HEK293 (cell line): ENCODE measurements around the gene MYO1D.

ENCODE experiments used
- CTCF ChIA-PET: fragments of 350-600 bp; formaldehyde crosslinking; extraction: SDS; loops from one replicate; lab custom pipeline; 2021; ENCODE audit warnings: antibody characterized with exemption; lab: Yijun Ruan, JAX
- POLR2A ChIA-PET: fragments of 300-600 bp; formaldehyde crosslinking; extraction: SDS; loops from one replicate; lab custom pipeline; 2020; ENCODE audit warnings: antibody characterized with exemption, inconsistent platforms; lab: Yijun Ruan, JAX
- H3K27ac ChIP-seq: fragments of 200-500 bp; sonication (Bioruptor generic); 2 replicates; pipeline ENCODE4 v1.5.1; 2014; ENCODE audit warnings: low read depth, low read length, control low read depth, inconsistent platforms; ENCODE audit errors: extremely low read depth
- H3K36me3 ChIP-seq, 2 experiments: fragments of 200-500 bp in 1 of 2; sonication (Bioruptor generic) in 1 of 2; 1 replicate in 1 of 2; 2 replicates in 1 of 2; pipeline ENCODE4 v1.5.1; 2014 to 2017; ENCODE audit warnings: inconsistent platforms in 2 of 2, low read length in 2 of 2; ENCODE audit not compliant: control insufficient read depth in 2 of 2, insufficient read depth in 1 of 2
- H3K4me1 ChIP-seq: fragments of 200-500 bp; sonication (Bioruptor generic); 2 replicates; pipeline ENCODE4 v1.5.1; 2014; ENCODE audit warnings: mild to moderate bottlenecking, low read length, inconsistent platforms; ENCODE audit not compliant: control insufficient read depth, insufficient read depth
- H3K4me3 ChIP-seq: 2 replicates; pipeline ENCODE4 v1.5.1; 2011; ENCODE audit warnings: low read depth, mild to moderate bottlenecking, control low read depth, low read length, moderate library complexity
- H3K9me3 ChIP-seq: fragments of 200-500 bp; sonication (Bioruptor generic); 2 replicates; pipeline ENCODE4 v1.5.1; 2014; ENCODE audit warnings: low read depth, low read length, inconsistent platforms; ENCODE audit not compliant: control insufficient read depth, insufficient read depth
- GFI1B ChIP-seq: fragments of 450-650 bp; formaldehyde crosslinking; IDR thresholded peaks from 2 replicates; pipeline ENCODE4 v1.5.1; 2016; ENCODE audit warnings: missing biosample characterization, missing genetic modification characterization
- GLI4 ChIP-seq: fragments of 450-650 bp; formaldehyde crosslinking; IDR thresholded peaks from 2 replicates; pipeline ENCODE4 v1.5.1; 2016; ENCODE audit warnings: missing biosample characterization, missing genetic modification characterization
- HOXD13 ChIP-seq: sonication (generic); formaldehyde crosslinking; IDR thresholded peaks from 2 replicates; pipeline ENCODE4 v1.8.0; 2022; ENCODE audit warnings: missing genetic modification reagents, borderline replicate concordance
- KLF16 ChIP-seq: fragments of 450-650 bp; formaldehyde crosslinking; IDR thresholded peaks from 2 replicates; pipeline ENCODE4 v1.5.1; 2017; ENCODE audit warnings: missing biosample characterization, missing genetic modification characterization
- SP7 ChIP-seq: fragments of 450-650 bp; formaldehyde crosslinking; IDR thresholded peaks from 2 replicates; pipeline ENCODE4 v1.5.1; 2016; ENCODE audit warnings: missing biosample characterization, missing genetic modification characterization
- ZBTB17 ChIP-seq: fragments of 450-650 bp; formaldehyde crosslinking; IDR thresholded peaks from 2 replicates; pipeline ENCODE4 v1.5.1; 2016; ENCODE audit warnings: missing biosample characterization, missing genetic modification characterization
- ZIC2 ChIP-seq: fragments of 450-650 bp; formaldehyde crosslinking; IDR thresholded peaks from 2 replicates; pipeline ENCODE4 v1.5.1; 2016; ENCODE audit warnings: missing biosample characterization, missing genetic modification characterization
- ZNF148 ChIP-seq: fragments of 450-650 bp; formaldehyde crosslinking; IDR thresholded peaks from 2 replicates; pipeline ENCODE4 v1.5.0; 2017; ENCODE audit warnings: missing biosample characterization, missing genetic modification characterization, borderline replicate concordance
- ZNF214 ChIP-seq: fragments of 450-650 bp; formaldehyde crosslinking; IDR thresholded peaks from 2 replicates; pipeline ENCODE4 v1.5.1; 2017; ENCODE audit warnings: missing biosample characterization, mild to moderate bottlenecking, missing genetic modification characterization, borderline replicate concordance
- ZNF366 ChIP-seq: fragments of 450-650 bp; formaldehyde crosslinking; conservative IDR thresholded peaks from 2 replicates; pipeline ENCODE4 v1.5.1; 2016; ENCODE audit warnings: missing biosample characterization, missing genetic modification characterization
- ZNF391 ChIP-seq: fragments of 450-650 bp; formaldehyde crosslinking; IDR thresholded peaks from 2 replicates; pipeline ENCODE4 v1.5.1; 2016; ENCODE audit warnings: low read depth, missing biosample characterization, missing genetic modification characterization, borderline replicate concordance
- ZNF658 ChIP-seq: fragments of 450-650 bp; formaldehyde crosslinking; IDR thresholded peaks from 2 replicates; pipeline ENCODE4; 2016; ENCODE audit warnings: missing biosample characterization, missing genetic modification characterization

Gene MYO1D

GRCh38 chr17:32629563-32630190 is 247.2 kb downstream of the MYO1D start (continued):
- TF ChIP-seq GLI4 (tag by site-specific recombination) (no peak), GFI1B (tag by site-specific recombination) (no peak)

- TF ChIP-seq ZIC2 (tag by site-specific recombination) (no peak), ZNF214 (tag by site-specific recombination) (no peak), ZNF148 (tag by site-specific recombination) (no peak), HOXD13 (CRISPR knock-in tag) (no peak), ZNF366 (no peak)
These were observed 248.5 kb downstream of the MYO1D start for GRCh38 chr17:32628271-32629044.

GRCh38 chr17:32627239-32627996 is 249.5 kb downstream of the MYO1D start:
- ChIA-PET POLR2A (no interaction called here), CTCF (interaction anchor here (0.5 to 2.1 kb wide), 3 partner anchors 32 to 184 kb away, joined by 5 to 7 read pairs (median 5); no protein-coding TSS in a partner anchor)
- no peaks in the 10 kb centered on the region for H3K9me3 ChIP-seq
- no peak overlapping the region for H3K4me3 ChIP-seq
- H3K36me3 ChIP-seq = no peaks in the 10 kb centered on the region
- peak; percentile 53; the same call in 1 of the 2 replicates for TF ChIP-seq SP7 (tag by site-specific recombination)
- TF ChIP-seq ZNF658 (tag by site-specific recombination) = no peak
- TF ChIP-seq, all 188 proteins: peak for 1
- Histone ChIP-seq H3K27ac (no peak overlapping the region), H3K4me1 (peaks cover 12% of the 10 kb centered on the region)

More at GRCh38 chr17:32628271-32629044, 248.5 kb downstream of the MYO1D start:
- Histone ChIP-seq H3K4me3 (no peak overlapping the region), H3K4me1 (peaks cover 8% of the 10 kb centered on the region; the same call in 1 of the 2 replicates), H3K36me3 (no peaks in the 10 kb centered on the region), H3K27ac (no peak overlapping the region), H3K9me3 (no peaks in the 10 kb centered on the region)
- POLR2A ChIA-PET = no interaction called here
- CTCF ChIA-PET = interaction anchor here (0.6 to 0.7 kb wide), 2 partner anchors 166 to 193 kb away, joined by 3 to 4 read pairs; no protein-coding TSS in a partner anchor

- Histone ChIP-seq H3K36me3 (no peaks in the 10 kb centered on the region), H3K27ac (no peak overlapping the region), H3K4me3 (no peak overlapping the region), H3K4me1 (peaks cover 14% of the 10 kb centered on the region), H3K9me3 (no peaks in the 10 kb centered on the region)
- ChIA-PET POLR2A (no interaction called here), CTCF (interaction anchor here (1.0 to 2.1 kb wide), 2 partner anchors 33 to 183 kb away, joined by 5 to 7 read pairs; no protein-coding TSS in a partner anchor)
- TF ChIP-seq ZBTB17 (tag by site-specific recombination) (no peak), ZNF391 (tag by site-specific recombination) (no peak), KLF16 (tag by site-specific recombination) (no peak)
These were observed 250.5 kb downstream of the MYO1D start for GRCh38 chr17:32626379-32626791.
